Measurements from ENCODE around the gene CCDC92. TPM values are rescaled to one million over a fixed set of nuclear protein-coding genes. Genes with fewer than 3 reads are reported as not detected.

CCDC92 gene
- total RNA-seq, 1 donor from 2014 or later = 38.9 TPM

- no peak overlapping the region for H2AFZ ChIP-seq (ENCODE audit: low read depth, low read length)
- H3K79me2 ChIP-seq (ENCODE audit: insufficient read depth, low read length) = peaks cover 48% of the 10 kb centered on the region
- DNase-seq (ENCODE audit: low read depth) = no peak
- no peak overlapping the region for H3K4me3 ChIP-seq (ENCODE audit: insufficient read depth, low read depth, low read length)
- Mint-ChIP-seq H3K4me1 (ENCODE audit: low read depth, unreplicated experiment) (peaks cover 9% of the 10 kb centered on the region), H3K9me3 (ENCODE audit: unreplicated experiment) (no peaks in the 10 kb centered on the region), H3K4me3 (ENCODE audit: unreplicated experiment) (no peak overlapping the region), H3K27ac (ENCODE audit: unreplicated experiment) (no peak overlapping the region), H3K27me3 (ENCODE audit: low read depth, unreplicated experiment) (no peaks in the 10 kb centered on the region), H3K36me3 (ENCODE audit: low read depth, unreplicated experiment) (peaks cover 8% of the 10 kb centered on the region)
- H3K27me3 ChIP-seq (ENCODE audit: insufficient read depth, low read length) = no peaks in the 10 kb centered on the region
- no peak overlapping the region for H3K27ac ChIP-seq (ENCODE audit: low read depth, low read length)
- TF ChIP-seq EZH2 (IDR thresholded peaks at IDR 0.05; ENCODE audit: insufficient read depth, low read length) (no peak), CTCF (IDR thresholded peaks at IDR 0.05; ENCODE audit: insufficient read depth, low read depth, low read length) (no peak)
- H3K9me3 ChIP-seq (ENCODE audit: insufficient read depth, low read depth, low read length) = no peaks in the 10 kb centered on the region
- no peak overlapping the region for H3K9ac ChIP-seq (ENCODE audit: low read length)
- H3K36me3 ChIP-seq (ENCODE audit: insufficient read depth, low read length) = no peaks in the 10 kb centered on the region
- H4K20me1 ChIP-seq (ENCODE audit: insufficient read depth, low read length) = peaks cover 54% of the 10 kb centered on the region
- H3K4me1 ChIP-seq (ENCODE audit: insufficient read depth, low read length) = peaks cover 3% of the 10 kb centered on the region
- H3K4me2 ChIP-seq (ENCODE audit: low read length) = no peak overlapping the region
- FAIRE-seq = no peak
Observed at GRCh38 chr12:123979566-123979965, 6.9 kb upstream of the CCDC92 start.

GRCh38 chr12:123976227-123976826 is 3.7 kb upstream of the CCDC92 start:
- Histone ChIP-seq H3K36me3 (ENCODE audit: insufficient read depth, low read length) (no peaks in the 10 kb centered on the region), H4K20me1 (ENCODE audit: insufficient read depth, low read length) (peaks cover 26% of the 10 kb centered on the region), H3K27ac (ENCODE audit: low read depth, low read length) (no peak overlapping the region), H3K79me2 (ENCODE audit: insufficient read depth, low read length) (peaks cover 45% of the 10 kb centered on the region), H3K27me3 (ENCODE audit: insufficient read depth, low read length) (no peaks in the 10 kb centered on the region), H3K9me3 (ENCODE audit: insufficient read depth, low read depth, low read length) (no peaks in the 10 kb centered on the region), H3K9ac (ENCODE audit: low read length) (no peak overlapping the region), H2AFZ (ENCODE audit: low read depth, low read length) (no peak overlapping the region), H3K4me1 (ENCODE audit: insufficient read depth, low read length) (peaks cover 5% of the 10 kb centered on the region), H3K4me2 (ENCODE audit: low read length) (no peak overlapping the region), H3K4me3 (ENCODE audit: insufficient read depth, low read depth, low read length) (no peak overlapping the region)
- Mint-ChIP-seq H3K9me3 (ENCODE audit: unreplicated experiment) (no peaks in the 10 kb centered on the region), H3K4me1 (ENCODE audit: low read depth, unreplicated experiment) (peaks cover 6% of the 10 kb centered on the region), H3K36me3 (ENCODE audit: low read depth, unreplicated experiment) (peaks cover 5% of the 10 kb centered on the region), H3K27me3 (ENCODE audit: low read depth, unreplicated experiment) (no peaks in the 10 kb centered on the region), H3K27ac (ENCODE audit: unreplicated experiment) (peak overlapping the region; percentile 1), H3K4me3 (ENCODE audit: unreplicated experiment) (no peak overlapping the region)
- FAIRE-seq = no peak
- TF ChIP-seq CTCF (IDR thresholded peaks at IDR 0.05; ENCODE audit: insufficient read depth, low read depth, low read length) (no peak), EZH2 (IDR thresholded peaks at IDR 0.05; ENCODE audit: insufficient read depth, low read length) (no peak)
- DNase-seq (ENCODE audit: low read depth) = no peak

All from astrocyte (in vitro differentiated cells and primary cell).